IPS-20b (cell line): Measurements from ENCODE around the gene HHAT.

ENCODE experiments used
- H3K27ac ChIP-seq: one replicate; pipeline ENCODE4 v1.5.1; 2013; ENCODE audit warnings: low read length
- H3K27me3 ChIP-seq: 2 replicates; pipeline ENCODE4 v1.6.1; 2013; ENCODE audit warnings: mild to moderate bottlenecking, low read length, inconsistent platforms; ENCODE audit not compliant: insufficient read depth
- H3K36me3 ChIP-seq: 2 replicates; pipeline ENCODE4 v1.6.1; 2013; ENCODE audit warnings: low read depth, mild to moderate bottlenecking, inconsistent platforms, low read length, moderate library complexity; ENCODE audit not compliant: insufficient read depth
- H3K4me1 ChIP-seq: 2 replicates; pipeline ENCODE4 v1.6.1; 2013; ENCODE audit warnings: mild to moderate bottlenecking, control low read depth, inconsistent platforms, low read length, moderate library complexity; ENCODE audit not compliant: insufficient read depth
- H3K4me3 ChIP-seq: 2 replicates; pipeline ENCODE4 v1.5.1; 2013; ENCODE audit warnings: mild to moderate bottlenecking, low read length, inconsistent platforms
- H3K9ac ChIP-seq: 2 replicates; pipeline ENCODE4 v1.6.1; 2013; ENCODE audit warnings: low read depth, mild to moderate bottlenecking, inconsistent platforms, low read length, moderate library complexity
- H3K9me3 ChIP-seq: 2 replicates; pipeline ENCODE4 v1.6.1; 2013; ENCODE audit warnings: mild to moderate bottlenecking, low read depth, low read length, inconsistent platforms; ENCODE audit not compliant: insufficient read depth

HHAT gene

GRCh38 chr1:210663730-210664573, 335.2 kb downstream of the HHAT start:
- no peaks in the 10 kb centered on the region for H3K4me1 ChIP-seq
- no peaks in the 10 kb centered on the region for H3K27me3 ChIP-seq
- H3K9me3 ChIP-seq, result no peaks in the 10 kb centered on the region
- no peak overlapping the region for H3K4me3 ChIP-seq
- H3K36me3 ChIP-seq, result no peaks in the 10 kb centered on the region
- H3K9ac ChIP-seq, result no peak overlapping the region
- no peak overlapping the region for H3K27ac ChIP-seq

- no peaks in the 10 kb centered on the region for H3K36me3 ChIP-seq
- H3K9me3 ChIP-seq, result no peaks in the 10 kb centered on the region
- H3K9ac ChIP-seq, result no peak overlapping the region
- H3K4me3 ChIP-seq, result no peak overlapping the region
- no peaks in the 10 kb centered on the region for H3K27me3 ChIP-seq
- H3K4me1 ChIP-seq, result no peaks in the 10 kb centered on the region
- no peak overlapping the region for H3K27ac ChIP-seq
Measured at GRCh38 chr1:210669951-210670350, 341.2 kb downstream of the HHAT start.

GRCh38 chr1:210674151-210674550, 345.4 kb downstream of the HHAT start:
- Histone ChIP-seq H3K27ac (no peak overlapping the region), H3K36me3 (no peaks in the 10 kb centered on the region), H3K4me3 (no peak overlapping the region), H3K4me1 (no peaks in the 10 kb centered on the region), H3K27me3 (no peaks in the 10 kb centered on the region), H3K9ac (no peak overlapping the region), H3K9me3 (no peaks in the 10 kb centered on the region)

- Histone ChIP-seq H3K4me1 (no peaks in the 10 kb centered on the region), H3K27me3 (no peaks in the 10 kb centered on the region), H3K9me3 (no peaks in the 10 kb centered on the region), H3K9ac (no peak overlapping the region), H3K36me3 (no peaks in the 10 kb centered on the region), H3K27ac (no peak overlapping the region), H3K4me3 (no peak overlapping the region)
Measured at GRCh38 chr1:210676539-210676938, 347.8 kb downstream of the HHAT start.

GRCh38 chr1:210677533-210677932, 348.8 kb downstream of the HHAT start:
- Histone ChIP-seq H3K4me1 (no peaks in the 10 kb centered on the region), H3K27me3 (no peaks in the 10 kb centered on the region), H3K9me3 (no peaks in the 10 kb centered on the region), H3K36me3 (no peaks in the 10 kb centered on the region), H3K4me3 (no peak overlapping the region), H3K27ac (no peak overlapping the region), H3K9ac (no peak overlapping the region)

GRCh38 chr1:210678306-210678705, 349.6 kb downstream of the HHAT start:
- H3K36me3 ChIP-seq, result no peaks in the 10 kb centered on the region
- H3K4me3 ChIP-seq, result no peak overlapping the region
- no peaks in the 10 kb centered on the region for H3K27me3 ChIP-seq
- no peaks in the 10 kb centered on the region for H3K4me1 ChIP-seq
- no peak overlapping the region for H3K9ac ChIP-seq
- no peak overlapping the region for H3K27ac ChIP-seq
- no peaks in the 10 kb centered on the region for H3K9me3 ChIP-seq

- Histone ChIP-seq H3K27me3 (no peaks in the 10 kb centered on the region), H3K4me3 (no peak overlapping the region), H3K36me3 (no peaks in the 10 kb centered on the region), H3K4me1 (no peaks in the 10 kb centered on the region), H3K9ac (no peak overlapping the region), H3K27ac (no peak overlapping the region), H3K9me3 (no peaks in the 10 kb centered on the region)
Measured at GRCh38 chr1:210681158-210681557, 352.5 kb downstream of the HHAT start.

GRCh38 chr1:210683403-210684047, 354.8 kb downstream of the HHAT start:
- H3K9ac ChIP-seq, result no peak overlapping the region
- H3K4me3 ChIP-seq, result no peak overlapping the region
- no peaks in the 10 kb centered on the region for H3K36me3 ChIP-seq
- H3K4me1 ChIP-seq, result no peaks in the 10 kb centered on the region
- H3K27ac ChIP-seq, result no peak overlapping the region
- H3K27me3 ChIP-seq, result no peaks in the 10 kb centered on the region
- no peaks in the 10 kb centered on the region for H3K9me3 ChIP-seq

- Histone ChIP-seq H3K27ac (no peak overlapping the region), H3K4me1 (no peaks in the 10 kb centered on the region), H3K9ac (no peak overlapping the region), H3K27me3 (no peaks in the 10 kb centered on the region), H3K36me3 (no peaks in the 10 kb centered on the region), H3K4me3 (no peak overlapping the region), H3K9me3 (no peaks in the 10 kb centered on the region)
Measured at GRCh38 chr1:210684466-210685294, 356.0 kb downstream of the HHAT start.

- H3K27me3 ChIP-seq, result no peaks in the 10 kb centered on the region
- H3K9ac ChIP-seq, result no peak overlapping the region
- H3K9me3 ChIP-seq, result no peaks in the 10 kb centered on the region
- H3K27ac ChIP-seq, result no peak overlapping the region
- H3K4me1 ChIP-seq, result no peaks in the 10 kb centered on the region
- H3K4me3 ChIP-seq, result no peak overlapping the region
- no peaks in the 10 kb centered on the region for H3K36me3 ChIP-seq
Measured at GRCh38 chr1:210685295-210685650, 356.6 kb downstream of the HHAT start.

GRCh38 chr1:210686841-210687240, 358.1 kb downstream of the HHAT start:
- Histone ChIP-seq H3K4me3 (no peak overlapping the region), H3K27me3 (no peaks in the 10 kb centered on the region), H3K9ac (no peak overlapping the region), H3K27ac (no peak overlapping the region), H3K36me3 (no peaks in the 10 kb centered on the region), H3K9me3 (no peaks in the 10 kb centered on the region), H3K4me1 (no peaks in the 10 kb centered on the region)
